Posterior cingulate gyrus (tissue), 11 donors: ENCODE results near the gene CDR2.
"Not testable (repeated sequence)": the region's sequence is repeated elsewhere in the genome, so short reads cannot be mapped to it uniquely, and the experiment has no call there.

Experiments used
- DNase-seq, 10 donors: peaks; one replicate each; pipeline versions ENCODE4 v3.0.0 to v3.0.0-alpha.2; 2020 to 2021; ENCODE audit warnings: mixed read lengths in 3 of 10
- intact Hi-C: fragments of 100-400 bp; cut with DNase I; formaldehyde crosslinking; loops from one replicate; pipeline ENCODE4 v1.15.1; 2023

CDR2 gene

DNA sequence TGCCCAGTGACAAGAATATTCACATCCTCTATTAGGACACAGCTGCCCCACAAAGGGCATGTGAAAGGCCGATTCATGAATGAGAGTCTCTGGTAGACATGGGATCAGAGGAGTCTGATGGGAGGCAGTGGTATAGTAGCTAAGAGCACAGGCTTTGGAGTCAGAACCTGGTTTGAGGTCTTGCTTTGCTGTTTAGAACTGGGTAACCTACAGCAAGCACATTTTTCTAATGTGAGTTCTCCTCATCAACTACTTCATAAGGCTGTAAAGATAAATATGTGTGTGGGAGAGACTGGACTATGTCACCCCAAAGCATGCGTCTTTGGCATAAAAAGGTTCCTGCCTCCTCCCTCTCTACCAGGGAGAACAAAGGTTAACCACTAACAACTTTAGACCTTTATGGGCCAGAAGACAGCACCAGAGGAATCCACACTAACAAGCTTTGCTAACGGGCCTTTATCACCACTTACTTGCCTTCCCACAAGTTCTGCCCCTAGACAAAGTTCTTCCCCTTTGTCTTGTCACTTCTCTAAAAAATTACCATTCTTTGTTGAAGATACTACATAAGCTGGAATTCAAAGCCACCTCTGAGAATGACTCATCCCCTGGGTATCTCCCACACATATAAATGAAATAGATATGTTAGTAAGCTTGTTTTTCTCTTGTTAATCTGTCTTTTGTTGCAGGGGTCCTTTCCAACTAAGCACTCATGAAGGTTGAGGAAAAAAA, 21.1 kb downstream of the CDR2 start:
- no peak for DNase-seq
- intact Hi-C loops, result no loop called here

DNA sequence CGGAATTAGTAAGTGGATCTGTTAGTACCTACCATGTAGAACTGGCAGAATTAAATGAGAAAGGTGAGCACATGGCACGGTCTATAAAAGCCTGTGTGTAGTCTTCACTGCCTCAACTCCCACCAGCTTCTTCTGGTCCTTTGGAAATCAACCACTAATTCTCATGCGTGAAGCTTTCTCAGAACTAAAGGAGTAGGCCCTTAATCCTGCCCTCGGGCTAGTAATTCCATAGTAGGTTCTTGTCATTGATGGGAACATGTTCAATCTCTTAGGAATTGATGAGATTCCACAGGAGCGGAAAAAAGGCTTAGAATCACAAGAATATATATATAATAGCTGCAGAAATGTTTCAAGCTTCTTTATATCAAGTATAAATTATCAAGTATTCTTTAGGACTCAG, 21.7 kb downstream of the CDR2 start:
- intact Hi-C loops, result no loop called here
- DNase-seq, result no peak

DNA sequence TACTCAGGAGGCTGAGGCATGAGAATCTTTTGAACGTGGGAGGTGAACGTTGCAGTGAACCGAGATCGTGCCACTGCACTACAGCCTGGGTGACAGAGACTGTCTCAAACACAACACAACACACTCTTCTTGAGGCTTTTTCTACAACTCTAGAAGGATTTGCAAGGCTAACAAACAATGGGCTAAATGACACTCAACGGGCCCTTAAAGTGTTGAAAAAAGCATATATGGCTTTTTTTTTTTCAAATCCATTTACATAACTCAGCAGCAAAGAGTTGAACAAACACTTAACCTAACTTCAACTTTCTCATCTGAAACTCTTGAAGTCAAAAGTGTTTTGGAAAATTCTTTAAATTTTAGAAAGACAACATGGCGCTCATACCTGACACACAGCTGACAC, 22.3 kb downstream of the CDR2 start:
- no peak for DNase-seq
- intact Hi-C loops, result no loop called here

DNA sequence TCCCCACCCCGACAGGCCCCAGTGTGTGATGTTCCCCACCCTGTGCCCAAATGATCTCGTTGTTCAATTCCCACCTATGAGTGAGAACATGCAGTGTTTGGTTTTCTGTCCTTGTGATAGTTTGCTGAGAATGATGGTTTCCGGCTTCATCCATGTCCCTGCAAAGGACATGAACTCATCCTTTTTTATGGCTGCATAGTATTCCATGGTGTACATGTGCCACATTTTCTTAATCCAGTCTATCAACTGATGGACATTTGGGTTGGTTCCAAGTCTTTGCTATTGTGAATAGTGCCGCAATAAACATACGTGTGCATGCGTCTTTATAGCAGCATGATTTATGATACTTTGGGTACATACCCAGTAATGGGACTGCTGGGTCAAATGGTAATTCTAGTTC, 23.4 kb downstream of the CDR2 start:
- DNase-seq, intact Hi-C loops: not testable (repeated sequence)

DNA sequence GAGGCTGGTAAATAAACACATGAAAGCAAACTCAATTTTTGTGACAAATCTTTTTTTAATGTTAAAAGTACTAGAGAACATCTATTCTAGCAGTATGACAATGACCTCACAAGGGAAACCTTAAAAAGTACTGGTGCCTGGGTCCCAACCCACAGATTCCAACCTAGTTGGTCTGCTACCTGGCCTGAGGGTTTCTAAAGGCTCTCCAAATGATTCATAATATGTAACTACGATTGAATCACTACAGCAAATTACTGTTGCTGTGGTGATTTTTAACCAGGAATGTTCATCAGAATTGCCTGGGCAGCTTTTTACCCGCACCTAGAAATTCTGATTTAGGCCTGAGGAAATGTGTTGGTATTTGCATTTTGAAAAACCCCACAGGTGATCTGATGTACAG, 26.1 kb downstream of the CDR2 start:
- intact Hi-C loops, result no loop called here
- no peak for DNase-seq

DNA sequence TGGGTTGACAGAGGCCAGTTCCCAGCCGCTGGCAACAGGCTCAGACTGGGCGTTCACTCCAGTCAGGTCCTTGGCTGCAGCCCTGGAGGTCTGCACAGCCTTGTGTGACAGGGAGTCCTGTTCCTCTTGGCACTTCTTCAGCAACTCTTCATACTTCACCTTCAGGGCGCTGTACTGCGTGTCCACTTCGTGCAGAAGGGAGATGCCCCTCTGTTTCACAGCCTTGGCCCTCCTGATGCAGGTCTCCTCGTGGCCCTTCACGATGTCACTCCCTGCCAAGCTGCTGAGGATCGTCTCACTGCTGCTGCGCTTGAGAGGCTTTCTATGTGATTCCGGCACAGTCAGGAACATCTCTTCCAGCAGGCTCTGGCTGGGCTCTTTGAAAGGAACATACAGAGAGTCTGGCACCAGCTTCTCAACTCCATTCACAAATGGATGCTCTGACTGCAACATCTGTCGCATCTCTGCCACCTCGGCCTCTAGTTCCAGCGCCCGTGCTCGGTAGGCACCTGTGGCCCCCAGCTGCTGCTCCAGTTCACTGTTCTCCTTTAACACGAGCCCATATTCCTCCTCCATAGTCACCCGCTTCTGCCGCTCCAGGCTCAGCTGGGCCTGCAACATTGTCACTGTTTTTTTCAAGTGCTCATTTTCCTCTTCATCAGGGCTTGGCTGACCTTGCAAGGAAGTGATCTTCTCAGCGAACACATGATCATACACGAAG, 27.2 kb downstream of the CDR2 start:
- intact Hi-C loops, result no loop called here
- DNase-seq, result peak in 2 of 10 donors; percentile 73

DNA sequence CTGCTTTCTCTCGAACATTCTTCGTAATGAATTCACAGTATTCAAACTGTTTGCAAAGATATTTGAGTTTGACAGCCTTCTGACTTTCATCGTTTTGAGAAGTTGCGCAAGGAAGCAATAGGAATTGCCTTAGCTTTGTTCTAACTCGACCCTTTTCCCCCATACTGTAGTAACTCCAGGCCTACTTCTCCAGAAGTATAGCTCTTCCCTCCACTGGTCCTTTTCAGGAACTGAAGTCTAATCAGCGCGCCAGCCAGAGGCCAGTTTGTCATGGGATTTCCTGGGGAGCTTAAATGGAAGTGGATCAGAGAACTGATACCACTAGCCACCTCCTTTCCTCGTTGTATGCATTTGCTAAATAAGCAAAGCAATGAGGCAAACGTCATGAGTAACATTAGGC, 27.9 kb downstream of the CDR2 start:
- intact Hi-C loops, result no loop called here
- DNase-seq, result peak in 1 of 10 donors; percentile 63

DNA sequence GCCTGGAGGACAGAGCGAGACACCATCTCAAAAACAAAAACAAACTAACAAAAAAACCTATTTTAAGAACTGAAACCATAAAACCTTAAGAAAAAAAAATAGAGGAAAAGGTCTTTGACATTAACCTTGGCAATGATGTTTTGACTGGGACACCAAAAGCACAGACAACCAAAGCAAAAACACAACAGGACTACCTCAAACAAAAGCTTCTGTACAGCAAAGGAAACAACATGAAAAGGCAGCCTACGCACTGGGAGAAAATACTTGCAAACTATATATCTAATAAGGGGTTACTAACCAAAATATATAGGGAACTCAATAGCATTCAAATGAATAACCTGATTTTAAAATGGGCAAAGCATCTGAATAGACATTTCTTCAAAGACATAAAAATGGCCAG, 32.3 kb downstream of the CDR2 start:
- intact Hi-C loops, result no loop called here
- no peak for DNase-seq

DNA sequence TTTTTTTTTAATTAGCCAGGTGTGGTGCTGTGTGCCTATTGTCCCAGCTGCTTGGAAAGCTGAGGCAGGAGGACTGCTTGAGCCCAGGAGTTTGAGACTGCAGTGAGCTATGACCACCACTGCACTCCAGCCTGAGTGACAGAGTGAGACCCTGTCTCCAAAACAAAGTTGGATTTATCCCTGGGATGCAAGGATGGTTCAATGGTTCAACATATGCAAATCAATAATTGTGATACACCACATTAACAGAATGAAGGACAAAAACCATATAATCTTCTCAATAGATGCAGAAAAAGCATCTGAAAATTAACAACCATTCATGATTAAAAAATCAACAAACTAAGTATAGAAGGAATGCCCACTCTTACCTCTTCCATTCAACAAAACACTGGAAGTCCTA, 33.5 kb downstream of the CDR2 start:
- intact Hi-C loops, result no loop called here
- no peak for DNase-seq

DNA sequence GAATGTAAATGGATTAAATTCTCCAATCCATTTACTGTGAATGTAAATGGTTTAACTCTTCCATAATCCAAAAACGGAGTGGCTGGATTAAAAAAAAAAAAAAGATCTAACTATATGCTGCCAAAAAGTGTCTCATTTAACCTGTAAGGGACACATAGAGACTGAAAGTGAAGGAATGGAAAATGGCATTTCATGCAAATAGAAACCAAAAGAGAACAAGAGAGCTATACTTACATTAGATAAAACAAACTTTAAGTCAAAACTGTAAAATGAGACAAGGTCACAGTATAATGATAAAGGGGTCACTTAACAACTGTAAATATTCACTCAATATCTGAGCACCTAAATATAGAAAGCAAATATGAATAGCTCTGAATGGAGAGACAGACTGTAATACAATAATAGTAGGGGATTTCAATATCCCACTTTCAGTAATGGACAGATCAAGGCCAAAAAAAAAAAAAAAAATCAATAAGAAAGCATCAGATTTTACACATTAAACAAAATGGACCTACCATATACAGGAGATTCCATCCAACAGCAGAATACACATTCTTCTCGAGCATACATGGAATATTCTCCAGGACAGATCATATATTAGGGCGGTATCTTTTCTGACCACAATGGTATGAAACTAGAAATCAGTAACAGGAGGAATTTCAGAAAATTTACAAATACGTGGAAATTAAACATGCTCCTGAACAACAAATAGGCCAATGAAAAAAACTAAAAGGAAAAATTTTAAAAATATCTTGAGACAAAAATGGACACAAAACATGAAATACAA, 36.4 kb downstream of the CDR2 start:
- intact Hi-C loops, result no loop called here
- DNase-seq, result no peak

DNA sequence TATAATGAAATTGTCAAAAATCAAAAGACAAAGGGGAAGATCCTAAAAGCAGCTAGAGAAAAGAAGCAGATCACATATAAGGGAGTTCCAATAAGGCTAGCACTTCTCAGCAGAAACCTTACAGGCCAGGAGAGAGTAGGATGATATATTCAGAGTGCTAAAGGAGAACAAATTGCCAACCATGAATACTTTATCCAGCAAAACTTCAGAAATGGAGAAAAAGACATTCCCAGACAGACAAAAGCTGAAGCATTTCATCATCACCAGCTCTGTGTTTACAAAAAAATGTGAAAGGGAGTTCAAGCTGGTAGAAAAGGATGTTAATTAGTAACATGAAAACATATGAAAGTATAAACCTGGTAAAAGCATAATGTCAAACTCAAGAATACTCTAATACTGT, 37.4 kb downstream of the CDR2 start:
- no peak for DNase-seq
- intact Hi-C loops, result no loop called here

DNA sequence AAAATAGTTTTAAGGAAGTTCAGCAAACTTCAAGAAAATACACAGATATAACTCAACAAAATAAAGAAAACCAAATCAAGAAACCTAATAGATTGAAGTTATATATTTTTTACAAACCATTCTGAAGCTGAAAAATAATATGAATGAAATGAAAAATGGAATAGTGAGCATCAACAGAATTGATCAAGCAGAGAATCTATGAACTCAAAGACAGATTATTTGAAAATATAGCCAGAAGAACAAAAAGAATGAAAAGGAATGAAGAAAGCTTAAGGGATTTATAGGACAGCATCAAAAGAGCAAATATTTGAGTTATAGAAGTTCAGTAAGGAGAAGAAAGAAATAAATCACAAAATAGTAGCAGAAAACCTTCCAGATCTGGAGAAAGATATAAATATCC, 37.8 kb downstream of the CDR2 start:
- intact Hi-C loops, result no loop called here
- DNase-seq, result no peak

DNA sequence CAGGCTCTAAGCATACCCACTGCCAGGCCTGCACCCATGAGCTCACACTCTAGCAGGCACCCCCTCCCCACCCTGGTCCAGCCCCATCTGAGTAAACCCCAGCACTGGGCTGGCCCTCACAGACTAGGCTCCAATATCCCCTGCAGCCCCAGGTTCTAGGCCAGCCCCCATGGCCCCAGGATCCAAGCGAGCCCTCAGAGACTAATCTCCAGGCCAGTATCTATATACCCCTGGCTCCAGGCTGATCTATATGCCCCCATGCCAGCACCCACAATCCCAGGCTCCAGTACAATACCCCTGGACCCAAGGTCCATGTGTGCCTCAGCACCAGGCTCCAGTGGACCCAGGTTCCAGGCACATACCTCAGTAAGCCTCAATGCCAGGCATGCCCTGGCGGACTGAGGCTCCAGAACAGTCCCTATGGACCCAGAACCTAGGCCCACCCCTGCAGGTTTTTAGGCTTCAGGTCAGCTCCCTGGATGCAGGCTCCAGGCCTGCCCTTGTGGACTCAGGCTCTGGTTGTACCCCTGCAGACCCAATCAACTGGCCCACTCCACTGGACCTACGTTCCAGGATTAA, 38.7 kb downstream of the CDR2 start:
- intact Hi-C loops, result no loop called here
- DNase-seq, result peak in 1 of 10 donors; percentile 62

DNA sequence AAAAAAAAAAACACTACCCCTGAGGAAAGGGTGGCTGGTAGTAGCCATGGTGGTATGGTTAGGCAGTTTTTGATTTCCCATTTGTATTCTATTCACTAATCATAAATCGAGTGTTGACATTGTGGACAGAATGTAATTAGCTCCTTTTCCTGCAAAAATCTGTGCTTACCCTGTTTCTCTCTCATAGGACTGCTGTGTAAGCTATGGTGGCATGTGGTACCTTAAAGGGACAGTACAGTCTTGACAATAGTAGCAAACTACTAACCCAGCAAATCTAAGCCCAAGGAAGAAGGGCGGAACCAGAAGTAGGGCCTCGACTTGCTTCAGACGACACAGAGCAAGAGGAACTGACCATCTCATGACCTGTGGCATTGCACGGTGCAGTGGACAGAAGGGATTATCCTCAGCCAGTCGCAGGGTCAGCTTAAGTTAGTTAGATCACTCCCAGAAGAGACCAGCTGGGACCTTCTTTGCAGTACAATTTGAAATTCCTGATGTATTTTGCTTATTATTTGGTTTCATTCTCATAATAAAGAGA, 40.9 kb downstream of the CDR2 start:
- no peak for DNase-seq
- intact Hi-C loops, result no loop called here

DNA sequence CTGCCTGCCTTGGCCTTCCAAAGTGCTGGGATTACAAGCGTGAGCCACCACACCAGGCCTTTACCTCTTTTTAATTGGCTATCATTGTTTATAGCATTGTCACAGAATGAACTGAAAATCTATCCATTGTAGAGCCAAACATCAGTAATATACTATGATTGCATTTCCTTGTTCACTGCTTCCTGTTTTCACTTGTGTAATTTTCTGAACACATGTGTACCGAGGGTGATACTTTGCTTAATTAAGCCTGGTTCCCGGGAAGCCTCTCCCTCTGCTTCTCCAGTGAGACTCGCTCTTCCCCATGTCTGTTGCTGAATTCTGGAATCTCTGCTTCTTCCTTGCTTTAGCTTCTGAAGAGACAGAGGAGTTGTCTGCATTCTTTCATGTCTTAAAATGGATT, 44.1 kb downstream of the CDR2 start:
- intact Hi-C loops, result no loop called here
- no peak for DNase-seq

DNA sequence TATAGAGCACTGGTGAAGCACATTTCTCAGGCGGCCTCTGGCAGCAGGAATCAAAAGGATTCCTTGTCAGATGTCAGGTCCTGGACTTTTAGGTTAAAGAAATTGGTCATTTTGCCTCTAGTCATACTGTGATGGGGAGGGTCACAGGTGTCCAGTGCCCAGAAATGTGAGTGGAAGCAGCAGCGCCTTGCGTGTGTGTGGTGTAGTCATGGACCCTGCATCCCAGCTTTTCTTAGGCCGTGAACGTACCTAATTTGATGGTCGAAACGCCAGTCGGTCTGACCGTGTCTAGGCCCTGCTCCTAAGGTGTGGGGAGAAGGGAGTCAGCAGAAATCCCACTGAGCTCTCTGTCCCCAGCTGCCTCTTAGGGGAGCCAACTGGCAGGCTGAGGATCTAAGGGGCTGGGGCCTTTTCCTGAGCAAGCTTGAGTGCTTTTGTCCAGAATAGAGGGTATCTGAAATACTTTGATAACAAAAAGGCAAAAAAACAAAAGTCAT, 45.2 kb downstream of the CDR2 start:
- DNase-seq, result peak in 1 of 10 donors; percentile 40
- intact Hi-C loops, result no loop called here

DNA sequence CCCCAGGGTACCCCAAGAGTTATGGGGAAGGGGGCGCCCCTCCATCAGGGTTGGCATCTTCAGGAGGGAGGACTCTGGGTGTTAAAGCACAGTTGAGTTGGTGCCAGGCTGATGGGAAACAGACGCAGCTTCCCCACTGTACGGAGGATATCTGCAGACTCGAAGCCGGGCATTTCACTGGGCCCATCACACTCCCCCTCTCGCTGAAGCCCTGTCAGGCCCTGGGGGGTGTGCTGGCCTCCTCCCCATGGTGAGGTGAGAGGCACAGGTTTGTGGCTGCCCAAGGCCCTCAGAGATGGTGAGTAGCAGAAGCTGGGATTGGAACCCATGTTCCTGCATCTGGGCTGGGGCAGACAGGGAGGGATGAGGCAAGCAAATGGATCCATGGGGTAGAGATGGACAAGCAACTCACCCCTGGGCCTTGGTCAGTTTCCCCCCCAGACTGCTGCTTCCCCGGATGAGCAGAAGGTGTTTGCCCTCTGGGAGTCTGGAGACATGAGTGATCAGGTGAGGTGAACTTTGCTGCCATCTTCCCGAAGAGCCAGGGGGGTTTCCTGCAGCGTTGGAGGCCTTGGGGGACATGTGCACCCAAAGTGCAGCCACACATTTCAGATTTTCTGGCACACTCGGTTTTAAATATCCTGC, 46.2 kb downstream of the CDR2 start:
- peak in 1 of 10 donors; percentile 64 for DNase-seq
- intact Hi-C loops, result no loop called here

DNA sequence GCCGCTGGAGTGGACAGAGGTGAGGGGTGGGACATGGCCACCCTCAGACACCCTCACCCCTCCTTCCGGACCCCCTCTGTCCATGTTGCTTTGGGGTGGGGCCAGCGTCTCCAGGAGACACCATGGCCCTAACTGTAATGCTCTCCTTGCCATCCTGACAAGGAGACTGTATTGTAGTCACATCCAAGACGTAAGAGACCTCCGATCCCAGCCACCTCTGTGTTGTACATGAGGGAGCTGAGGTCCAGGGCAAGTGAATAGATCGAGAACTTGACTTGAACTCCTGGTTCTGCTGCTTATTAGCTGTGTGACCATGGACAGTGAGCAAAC, 47.0 kb downstream of the CDR2 start:
- DNase-seq, result no peak
- intact Hi-C loops, result no loop called here

DNA sequence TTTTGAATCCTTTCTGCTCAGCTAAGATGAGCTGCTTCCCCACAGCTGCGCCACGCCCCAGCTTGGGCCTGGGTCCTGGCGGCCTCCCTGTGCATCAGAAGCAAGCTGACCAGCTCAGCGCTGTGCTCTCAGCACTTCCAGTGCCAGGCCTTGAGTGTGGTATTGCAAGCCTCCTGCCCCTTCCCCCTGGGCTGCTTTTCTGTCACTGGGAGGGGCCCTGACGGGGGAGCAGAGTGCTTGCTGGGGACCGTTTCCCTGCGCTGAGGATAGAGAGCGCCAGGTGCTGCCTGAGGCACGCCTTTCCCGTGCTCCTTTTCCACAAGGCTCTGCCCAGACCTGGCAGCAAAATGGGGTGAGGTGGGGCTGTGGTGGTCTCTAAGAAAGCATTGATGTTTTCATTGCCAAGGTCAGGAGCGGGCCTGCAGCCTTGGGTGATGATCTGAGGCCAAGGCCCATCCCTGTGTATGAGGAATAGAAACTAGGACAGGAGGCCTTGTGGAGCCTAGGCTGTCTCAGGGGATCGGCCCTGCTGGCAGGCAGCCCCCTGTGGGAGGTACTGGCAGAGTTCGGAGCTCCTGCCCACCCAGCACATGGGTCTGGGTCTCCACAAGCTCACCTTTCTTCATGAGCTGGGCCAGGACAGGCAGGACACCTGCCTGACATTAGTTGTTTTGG, 47.5 kb downstream of the CDR2 start:
- DNase-seq, result peak in 2 of 10 donors; percentile 44 to 63
- intact Hi-C loops, result no loop called here

DNA sequence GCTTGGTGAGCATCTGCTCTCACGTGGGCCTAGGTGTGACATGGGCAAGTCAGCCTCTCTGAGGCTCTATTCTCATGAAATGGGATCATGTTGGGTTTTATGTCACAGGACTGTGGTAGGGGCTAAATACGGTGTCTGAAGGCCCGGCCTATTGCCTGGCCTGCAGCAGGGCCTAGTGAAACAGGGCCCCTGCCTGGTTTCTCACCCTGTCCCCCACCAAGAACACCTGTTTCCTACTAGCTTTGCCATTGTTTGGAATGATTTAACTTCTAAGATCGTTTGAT, 48.1 kb downstream of the CDR2 start:
- intact Hi-C loops, result no loop called here
- DNase-seq, result no peak
